Measurements from ENCODE around the gene WDR93.

- no peak for TF ChIP-seq CTCF (IDR thresholded peaks at IDR 0.05 in 8 of 11, conservative IDR thresholded peaks at IDR 0.05 in 3 of 11)
- no peak for TF ChIP-seq POLR2A (IDR thresholded peaks at IDR 0.05)
- peak in 1 of 3 donors; percentile 36 for TF ChIP-seq POLR2AphosphoS5 (IDR thresholded peaks at IDR 0.05)
Measured at GRCh38 chr15:89728254-89728653, 37.6 kb downstream of the WDR93 start.

Measured in spleen (tissue), 7 donors.